GM12872 (cell line): ENCODE results near the gene RMRP.

Experiments used
- TF ChIP-seq, protein P1 (sequence below): IDR thresholded peaks from 3 replicates; pipeline ENCODE4 v1.5.1; 2011; ENCODE audit warnings: low read depth, mild to moderate bottlenecking, low read length, moderate library complexity; ENCODE audit not compliant: insufficient read depth

RMRP gene

DNA sequence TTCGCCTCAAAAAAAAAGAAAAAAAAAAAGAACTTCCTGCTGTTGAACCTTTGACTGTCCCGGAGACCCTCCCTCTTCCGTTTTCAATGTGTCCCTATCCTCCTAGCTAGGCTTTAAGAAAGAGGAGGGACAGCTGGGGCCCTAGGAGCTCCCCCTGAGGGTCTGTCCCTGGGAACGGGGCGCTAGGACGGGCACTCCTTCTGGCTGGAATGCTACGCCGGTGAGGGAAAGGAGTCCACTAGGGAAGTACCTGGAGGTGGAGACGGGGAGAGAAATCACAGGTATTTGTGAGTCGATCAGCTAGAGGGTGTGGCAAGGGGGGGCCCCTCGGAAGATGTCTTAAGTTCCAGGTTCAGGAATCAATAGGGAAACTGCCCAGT lies 11.7 kb downstream of the RMRP start:
- TF ChIP-seq, protein P1, sequence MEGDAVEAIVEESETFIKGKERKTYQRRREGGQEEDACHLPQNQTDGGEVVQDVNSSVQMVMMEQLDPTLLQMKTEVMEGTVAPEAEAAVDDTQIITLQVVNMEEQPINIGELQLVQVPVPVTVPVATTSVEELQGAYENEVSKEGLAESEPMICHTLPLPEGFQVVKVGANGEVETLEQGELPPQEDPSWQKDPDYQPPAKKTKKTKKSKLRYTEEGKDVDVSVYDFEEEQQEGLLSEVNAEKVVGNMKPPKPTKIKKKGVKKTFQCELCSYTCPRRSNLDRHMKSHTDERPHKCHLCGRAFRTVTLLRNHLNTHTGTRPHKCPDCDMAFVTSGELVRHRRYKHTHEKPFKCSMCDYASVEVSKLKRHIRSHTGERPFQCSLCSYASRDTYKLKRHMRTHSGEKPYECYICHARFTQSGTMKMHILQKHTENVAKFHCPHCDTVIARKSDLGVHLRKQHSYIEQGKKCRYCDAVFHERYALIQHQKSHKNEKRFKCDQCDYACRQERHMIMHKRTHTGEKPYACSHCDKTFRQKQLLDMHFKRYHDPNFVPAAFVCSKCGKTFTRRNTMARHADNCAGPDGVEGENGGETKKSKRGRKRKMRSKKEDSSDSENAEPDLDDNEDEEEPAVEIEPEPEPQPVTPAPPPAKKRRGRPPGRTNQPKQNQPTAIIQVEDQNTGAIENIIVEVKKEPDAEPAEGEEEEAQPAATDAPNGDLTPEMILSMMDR, result no peak

DNA sequence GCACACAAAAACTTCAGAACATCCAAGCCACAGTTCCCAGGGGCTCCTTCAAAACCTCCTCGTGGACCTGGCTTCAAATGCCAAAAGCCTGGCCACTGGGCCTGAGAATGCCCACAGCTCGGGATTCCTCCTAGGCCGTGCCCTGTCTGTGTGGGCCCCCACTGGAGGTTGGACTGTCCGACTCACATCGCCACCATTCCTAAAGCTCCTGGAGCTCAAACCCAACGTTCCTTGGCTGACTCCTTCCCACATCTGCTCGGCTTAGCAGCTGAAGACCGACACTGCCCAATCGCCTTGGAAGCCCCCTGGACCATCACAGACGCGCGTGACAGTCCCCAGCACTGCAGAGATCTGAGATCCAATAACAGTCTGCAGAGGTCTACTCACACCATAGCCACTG lies 14.8 kb downstream of the RMRP start:
- TF ChIP-seq, protein P1, result no peak

DNA sequence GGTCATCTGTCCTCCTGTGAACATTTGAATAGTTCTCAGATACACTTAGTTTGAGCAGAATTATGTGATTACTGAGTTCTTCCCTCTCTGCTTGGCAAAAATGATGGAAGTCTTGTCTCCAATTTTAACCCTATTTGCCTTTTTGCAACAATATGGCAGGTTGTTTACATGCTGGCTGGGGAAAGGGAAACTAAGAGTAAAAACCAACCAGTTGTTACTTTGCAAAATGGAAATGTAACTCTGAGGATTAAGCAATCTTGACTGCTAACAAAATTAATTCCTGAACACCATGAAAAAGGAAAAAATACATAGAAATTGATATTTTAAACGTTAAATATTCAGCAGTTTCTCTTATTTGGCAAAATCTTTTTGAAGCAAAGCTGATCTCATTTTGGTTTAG lies 18.2 kb downstream of the RMRP start:
- TF ChIP-seq, protein P1, result no peak

DNA sequence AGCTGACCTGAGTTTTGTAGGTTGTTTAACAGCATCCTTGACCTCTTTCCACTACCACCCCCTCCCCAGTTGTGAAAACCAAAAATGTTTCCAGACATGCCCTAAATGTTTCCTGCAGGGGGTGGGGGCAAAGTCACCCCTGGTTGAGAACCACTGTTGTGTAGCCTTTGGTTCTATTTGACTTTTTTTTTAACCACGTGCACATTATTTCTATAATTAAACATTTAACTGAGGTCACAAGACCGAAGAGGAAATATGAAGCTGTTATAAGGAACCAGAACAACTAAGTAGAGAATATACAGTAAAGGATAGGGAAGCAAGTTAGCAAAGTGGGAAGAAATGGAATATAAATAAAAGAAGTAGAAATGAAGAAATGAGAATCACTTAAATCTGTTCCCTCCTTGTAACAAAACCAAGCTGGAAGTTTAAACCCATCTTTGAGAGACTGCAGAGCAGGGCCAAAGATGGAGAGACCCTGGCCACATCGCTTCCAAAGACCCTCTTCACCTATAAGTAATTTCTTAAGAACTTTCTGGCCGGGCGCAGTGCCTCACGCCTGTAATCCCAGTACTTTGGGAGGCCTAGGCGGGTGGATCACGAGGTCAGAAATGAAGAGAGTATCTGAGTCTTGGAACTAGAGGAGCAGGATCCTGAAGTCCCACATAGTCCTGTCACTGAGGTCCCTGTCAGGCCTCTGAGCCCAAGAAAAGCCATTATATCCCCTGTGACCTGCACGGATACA lies 21.5 kb downstream of the RMRP start:
- TF ChIP-seq, protein P1, result no peak

DNA sequence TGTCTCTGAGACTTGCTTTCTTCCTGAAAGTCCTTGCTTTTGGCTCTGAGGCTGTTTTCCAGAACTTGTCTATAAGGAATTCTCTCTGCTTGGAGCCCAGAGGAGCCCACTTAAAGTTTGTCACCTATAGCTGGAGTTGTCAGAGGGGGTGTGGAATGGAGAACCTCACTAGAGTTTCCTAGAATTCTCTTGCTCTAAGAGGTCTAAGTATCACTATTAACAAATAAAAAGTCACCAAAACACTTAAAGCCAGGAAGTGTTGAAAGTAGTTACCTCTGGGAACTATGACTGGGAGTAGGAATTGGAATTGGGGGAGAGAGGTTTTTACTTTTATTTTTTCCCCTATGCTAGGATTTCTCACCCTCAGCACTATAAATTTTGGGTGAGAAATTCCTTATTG lies 22.1 kb downstream of the RMRP start:
- TF ChIP-seq, protein P1, result no peak

DNA sequence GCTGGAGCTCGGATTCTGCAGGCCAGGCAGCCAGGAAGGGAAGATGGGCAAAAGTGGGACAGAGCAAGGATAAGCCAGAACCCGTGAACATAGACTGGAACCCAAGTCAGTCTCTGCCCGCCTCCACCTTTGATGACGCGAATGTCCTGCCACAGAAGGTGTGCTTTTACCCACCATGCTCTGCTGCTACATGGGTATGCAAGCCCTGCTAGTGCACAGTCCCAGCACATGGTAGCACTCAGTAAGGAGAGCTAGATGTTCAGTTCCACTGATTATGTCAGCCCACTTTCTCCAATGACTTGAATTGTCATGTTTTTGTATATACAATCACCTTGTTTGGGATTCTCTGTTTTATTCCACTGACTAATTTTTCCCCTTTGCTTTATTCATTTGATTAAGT lies 28.2 kb downstream of the RMRP start:
- TF ChIP-seq, protein P1, result no peak

DNA sequence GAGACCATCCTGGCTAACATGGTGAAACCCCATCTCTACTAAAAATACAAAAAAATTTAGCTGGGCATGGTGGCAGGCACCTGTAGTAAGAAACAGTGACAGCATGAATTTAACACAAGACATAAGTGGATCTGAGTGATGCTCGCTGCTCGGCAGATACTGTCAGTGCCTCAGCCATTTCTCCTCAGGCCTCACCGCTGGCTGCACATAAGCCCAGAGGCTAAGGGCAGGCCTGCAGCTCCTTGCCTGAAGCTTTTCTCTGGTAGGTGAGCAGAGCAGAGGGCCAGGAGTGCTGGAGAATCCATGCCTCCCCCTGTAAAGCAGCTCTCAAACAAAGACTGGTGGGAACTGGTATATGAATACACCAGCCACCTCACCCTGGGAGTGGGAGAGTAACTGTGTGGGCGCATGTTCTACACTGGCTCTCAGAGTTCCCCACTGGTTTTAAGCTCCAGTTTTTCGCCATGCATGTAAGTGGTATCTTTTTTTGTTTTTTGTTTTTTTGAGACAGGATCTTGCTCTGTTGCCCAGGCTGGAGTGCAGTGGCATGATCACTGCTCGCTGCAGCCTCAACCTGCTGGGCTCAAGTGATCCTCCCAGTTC lies 29.3 kb downstream of the RMRP start:
- TF ChIP-seq, protein P1, result no peak
